Measurements from ENCODE around the gene CECR2. TPM values are rescaled to one million over a fixed set of nuclear protein-coding genes. Genes with fewer than 3 reads are reported as not detected.
"Not testable (repeated sequence)": the region's sequence is repeated elsewhere in the genome, so short reads cannot be mapped to it uniquely, and the experiment has no call there.

Gene CECR2
- polyA plus RNA-seq, 4 donors = 6.4 to 19.9 (median 12.6) TPM

- DNase-seq (ENCODE audit: low read depth in 4 of 4, low spot score in 3 of 4) = no peak
These were observed 124.2 kb downstream of the CECR2 start for GRCh38 chr22:17493419-17493981.

GRCh38 chr22:17496841-17497240 is 127.6 kb downstream of the CECR2 start:
- no peak for DNase-seq (ENCODE audit: low read depth in 4 of 4, low spot score in 3 of 4)

- DNase-seq (ENCODE audit: low read depth in 4 of 4, low spot score in 3 of 4) = peak; percentile 36 to 64 (median 50)
These were observed 132.5 kb downstream of the CECR2 start for GRCh38 chr22:17501679-17502285.

GRCh38 chr22:17508110-17508509 is 138.8 kb downstream of the CECR2 start:
- DNase-seq (ENCODE audit: low read depth in 4 of 4, low spot score in 3 of 4) = no peak

GRCh38 chr22:17512960-17513359 is 143.7 kb downstream of the CECR2 start:
- no peak for DNase-seq (ENCODE audit: low read depth in 4 of 4, low spot score in 3 of 4)

GRCh38 chr22:17513612-17514011 is 144.4 kb downstream of the CECR2 start:
- DNase-seq (ENCODE audit: low read depth in 4 of 4, low spot score in 3 of 4) = no peak

- no peak for DNase-seq (ENCODE audit: low read depth in 4 of 4, low spot score in 3 of 4)
These were observed 144.8 kb downstream of the CECR2 start for GRCh38 chr22:17514084-17514483.

- DNase-seq (ENCODE audit: low read depth in 4 of 4, low spot score in 3 of 4) = no peak
These were observed 149.1 kb downstream of the CECR2 start for GRCh38 chr22:17518406-17518805.

- DNase-seq (ENCODE audit: low read depth in 4 of 4, low spot score in 3 of 4) = not testable (repeated sequence)
These were observed 152.7 kb downstream of the CECR2 start for GRCh38 chr22:17521971-17522370.

GRCh38 chr22:17523925-17524324 is 154.7 kb downstream of the CECR2 start:
- no peak for DNase-seq (ENCODE audit: low read depth in 4 of 4, low spot score in 3 of 4)

- DNase-seq (ENCODE audit: low read depth in 4 of 4, low spot score in 3 of 4) = no peak
These were observed 167.0 kb downstream of the CECR2 start for GRCh38 chr22:17536269-17536668.

- no peak for DNase-seq (ENCODE audit: low read depth in 4 of 4, low spot score in 3 of 4)
These were observed 167.9 kb downstream of the CECR2 start for GRCh38 chr22:17537155-17537554.

- no peak for DNase-seq (ENCODE audit: low read depth in 4 of 4, low spot score in 3 of 4)
These were observed 171.2 kb downstream of the CECR2 start for GRCh38 chr22:17540481-17540880.

- no peak for DNase-seq (ENCODE audit: low read depth in 4 of 4, low spot score in 3 of 4)
These were observed 172.2 kb downstream of the CECR2 start for GRCh38 chr22:17541476-17541875.

- no peak for DNase-seq (ENCODE audit: low read depth in 4 of 4, low spot score in 3 of 4)
These were observed 173.2 kb downstream of the CECR2 start for GRCh38 chr22:17542452-17542851.

GRCh38 chr22:17548010-17548755 is 178.9 kb downstream of the CECR2 start:
- DNase-seq (ENCODE audit: low read depth in 4 of 4, low spot score in 3 of 4) = no peak

- DNase-seq (ENCODE audit: low read depth in 4 of 4, low spot score in 3 of 4) = no peak
These were observed 179.4 kb downstream of the CECR2 start for GRCh38 chr22:17548756-17549035.

GRCh38 chr22:17549183-17549582 is 179.9 kb downstream of the CECR2 start:
- no peak for DNase-seq (ENCODE audit: low read depth in 4 of 4, low spot score in 3 of 4)

GRCh38 chr22:17549655-17550054 is 180.4 kb downstream of the CECR2 start:
- DNase-seq (ENCODE audit: low read depth in 4 of 4, low spot score in 3 of 4) = no peak

- no peak for DNase-seq (ENCODE audit: low read depth in 4 of 4, low spot score in 3 of 4)
These were observed 183.5 kb downstream of the CECR2 start for GRCh38 chr22:17552737-17553136.

GRCh38 chr22:17554814-17555213 is 185.6 kb downstream of the CECR2 start:
- DNase-seq (ENCODE audit: low read depth in 4 of 4, low spot score in 3 of 4) = no peak

GRCh38 chr22:17559188-17559587 is 189.9 kb downstream of the CECR2 start:
- no peak for DNase-seq (ENCODE audit: low read depth in 4 of 4, low spot score in 3 of 4)
